Stimulated activated effector memory CD8-positive, alpha-beta T cell treated with anti-CD3 and anti-CD28 coated beads, Interleukin-12 subunit alpha, Interleukin-12 subunit beta, amount 100 ng/mL, for 72 hours (primary cell): Measurements from ENCODE around the gene IDI2.
A peak's percentile ranks its signal among the peaks of the same experiment; 100 is the strongest.

Experiments
- ATAC-seq: fragments of 150-1000 bp; cut with Tn5 transposase; 2 replicates; pipeline ENCODE4 v1.10.0; 2021
- DNase-seq, 2 donors: peaks; one replicate each; pipeline ENCODE4 v3.0.0; 2021 to 2022; ENCODE audit warnings: low spot score in 2 of 2
- H3K27ac Mint-ChIP-seq: one replicate; pipeline ENCODE4 v1.8.0; 2022; ENCODE audit warnings: mild to moderate bottlenecking, mixed read lengths
- H3K36me3 Mint-ChIP-seq: one replicate; pipeline ENCODE4 v1.8.0; 2022; ENCODE audit warnings: mild to moderate bottlenecking, mixed read lengths
- H3K4me1 Mint-ChIP-seq: one replicate; pipeline ENCODE4 v1.8.0; 2022; ENCODE audit warnings: mixed read lengths
- H3K4me3 Mint-ChIP-seq: one replicate; pipeline ENCODE4 v1.8.0; 2022; ENCODE audit warnings: mild to moderate bottlenecking, mixed read lengths
- H3K9me3 Mint-ChIP-seq: one replicate; pipeline ENCODE4 v1.8.0; 2022; ENCODE audit warnings: mixed read lengths

Gene IDI2

GRCh38 chr10:986137-986825 is 39.4 kb downstream of the IDI2 start:
- Mint-ChIP-seq H3K4me1 (peaks cover 31% of the 10 kb centered on the region), H3K36me3 (peaks cover 33% of the 10 kb centered on the region), H3K9me3 (no peaks in the 10 kb centered on the region), H3K4me3 (peak overlapping the region; percentile 94), H3K27ac (no peak overlapping the region)
- ATAC-seq = no peak
- no peak for DNase-seq

GRCh38 chr10:985361-985760 is 40.3 kb downstream of the IDI2 start:
- H3K4me1 Mint-ChIP-seq = peaks cover 23% of the 10 kb centered on the region
- no peak for ATAC-seq
- peaks cover 4% of the 10 kb centered on the region for H3K9me3 Mint-ChIP-seq
- no peak overlapping the region for H3K27ac Mint-ChIP-seq
- H3K36me3 Mint-ChIP-seq = peaks cover 24% of the 10 kb centered on the region
- DNase-seq = no peak
- no peak overlapping the region for H3K4me3 Mint-ChIP-seq

GRCh38 chr10:983971-984655 is 41.5 kb downstream of the IDI2 start:
- Mint-ChIP-seq H3K9me3 (peaks cover 5% of the 10 kb centered on the region), H3K4me3 (no peak overlapping the region), H3K27ac (no peak overlapping the region), H3K36me3 (peaks cover 12% of the 10 kb centered on the region), H3K4me1 (peaks cover 10% of the 10 kb centered on the region)
- ATAC-seq (no peak), DNase-seq (no peak)

GRCh38 chr10:983401-983800 is 42.3 kb downstream of the IDI2 start:
- ATAC-seq = no peak
- Mint-ChIP-seq H3K27ac (no peak overlapping the region), H3K9me3 (peaks cover 11% of the 10 kb centered on the region), H3K36me3 (peaks cover 5% of the 10 kb centered on the region), H3K4me3 (no peak overlapping the region), H3K4me1 (peaks cover 9% of the 10 kb centered on the region)
- DNase-seq = no peak

GRCh38 chr10:980468-981093 is 45.1 kb downstream of the IDI2 start:
- H3K27ac Mint-ChIP-seq = no peak overlapping the region
- no peaks in the 10 kb centered on the region for H3K4me1 Mint-ChIP-seq
- no peaks in the 10 kb centered on the region for H3K36me3 Mint-ChIP-seq
- no peak for DNase-seq
- H3K4me3 Mint-ChIP-seq = no peak overlapping the region
- peaks cover 14% of the 10 kb centered on the region for H3K9me3 Mint-ChIP-seq
- ATAC-seq = no peak

GRCh38 chr10:978826-979421 is 46.7 kb downstream of the IDI2 start:
- Mint-ChIP-seq H3K4me1 (no peaks in the 10 kb centered on the region), H3K27ac (no peak overlapping the region), H3K4me3 (no peak overlapping the region), H3K36me3 (no peaks in the 10 kb centered on the region), H3K9me3 (peaks cover 14% of the 10 kb centered on the region)
- ATAC-seq = no peak
- no peak for DNase-seq

GRCh38 chr10:976316-976715 is 49.3 kb downstream of the IDI2 start:
- DNase-seq (no peak), ATAC-seq (no peak)
- H3K4me1 Mint-ChIP-seq = no peaks in the 10 kb centered on the region
- H3K36me3 Mint-ChIP-seq = no peaks in the 10 kb centered on the region
- H3K9me3 Mint-ChIP-seq = peaks cover 14% of the 10 kb centered on the region
- no peak overlapping the region for H3K27ac Mint-ChIP-seq
- no peak overlapping the region for H3K4me3 Mint-ChIP-seq

- Mint-ChIP-seq H3K27ac (no peak overlapping the region), H3K36me3 (no peaks in the 10 kb centered on the region), H3K4me1 (no peaks in the 10 kb centered on the region), H3K4me3 (no peak overlapping the region), H3K9me3 (peaks cover 10% of the 10 kb centered on the region)
- ATAC-seq = no peak
- DNase-seq = no peak
These were observed 50.9 kb downstream of the IDI2 start for GRCh38 chr10:974785-975074.

- Mint-ChIP-seq H3K4me3 (no peak overlapping the region), H3K27ac (no peak overlapping the region), H3K4me1 (no peaks in the 10 kb centered on the region), H3K36me3 (no peaks in the 10 kb centered on the region), H3K9me3 (peaks cover 9% of the 10 kb centered on the region)
- ATAC-seq (no peak), DNase-seq (no peak)
These were observed 51.4 kb downstream of the IDI2 start for GRCh38 chr10:974038-974784.

GRCh38 chr10:972763-973162 is 52.9 kb downstream of the IDI2 start:
- Mint-ChIP-seq H3K4me3 (no peak overlapping the region), H3K9me3 (no peaks in the 10 kb centered on the region), H3K36me3 (no peaks in the 10 kb centered on the region), H3K4me1 (no peaks in the 10 kb centered on the region), H3K27ac (no peak overlapping the region)
- DNase-seq (no peak), ATAC-seq (no peak)

GRCh38 chr10:971613-972012 is 54.0 kb downstream of the IDI2 start:
- no peak for ATAC-seq
- Mint-ChIP-seq H3K27ac (no peak overlapping the region), H3K36me3 (no peaks in the 10 kb centered on the region), H3K4me3 (no peak overlapping the region), H3K9me3 (no peaks in the 10 kb centered on the region), H3K4me1 (no peaks in the 10 kb centered on the region)
- no peak for DNase-seq

- DNase-seq = no peak
- Mint-ChIP-seq H3K27ac (no peak overlapping the region), H3K9me3 (no peaks in the 10 kb centered on the region), H3K36me3 (no peaks in the 10 kb centered on the region), H3K4me1 (no peaks in the 10 kb centered on the region), H3K4me3 (no peak overlapping the region)
- ATAC-seq = no peak
These were observed 54.5 kb downstream of the IDI2 start for GRCh38 chr10:971150-971542.

GRCh38 chr10:970311-971149 is 55.1 kb downstream of the IDI2 start:
- no peak for ATAC-seq
- Mint-ChIP-seq H3K36me3 (no peaks in the 10 kb centered on the region), H3K4me3 (no peak overlapping the region), H3K27ac (no peak overlapping the region), H3K9me3 (no peaks in the 10 kb centered on the region), H3K4me1 (no peaks in the 10 kb centered on the region)
- no peak for DNase-seq

- Mint-ChIP-seq H3K4me1 (no peaks in the 10 kb centered on the region), H3K27ac (no peak overlapping the region), H3K36me3 (no peaks in the 10 kb centered on the region), H3K9me3 (no peaks in the 10 kb centered on the region), H3K4me3 (no peak overlapping the region)
- no peak for ATAC-seq
- DNase-seq = no peak
These were observed 56.0 kb downstream of the IDI2 start for GRCh38 chr10:969473-970150.
